GM21447 (cell line): Measurements from ENCODE around the gene EIF3F.
A peak's percentile ranks its signal among the peaks of the same experiment; 100 is the strongest.

ENCODE experiments used
- ATAC-seq: cut with Tn5 transposase; IDR thresholded peaks from one replicate; pipeline ENCODE4 v1.9.1; 2021; ENCODE audit not compliant: unreplicated experiment

Gene EIF3F

GRCh38 chr11:8021920-8022319, 34.8 kb downstream of the EIF3F start:
- ATAC-seq: no peak

DNA sequence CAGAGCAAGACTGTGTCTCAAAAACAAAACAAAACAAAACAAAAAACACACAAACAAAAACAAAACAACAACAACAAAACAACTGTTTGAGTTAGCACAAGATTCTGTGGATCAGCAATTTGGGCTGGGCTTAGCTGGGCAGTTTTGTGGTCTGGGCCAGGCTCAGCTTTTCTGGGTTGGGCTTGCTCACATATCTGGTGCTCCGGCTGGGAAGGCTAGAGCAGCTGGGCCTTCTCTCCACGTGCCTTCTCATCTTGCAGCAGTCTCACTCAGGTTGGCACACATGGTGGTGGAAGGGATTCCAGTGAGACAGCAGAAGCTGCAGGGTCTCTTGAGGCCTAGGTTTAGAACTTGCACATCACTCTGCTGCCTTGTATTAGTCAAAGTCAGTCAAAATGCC, 35.7 kb downstream of the EIF3F start:
- no peak for ATAC-seq

DNA sequence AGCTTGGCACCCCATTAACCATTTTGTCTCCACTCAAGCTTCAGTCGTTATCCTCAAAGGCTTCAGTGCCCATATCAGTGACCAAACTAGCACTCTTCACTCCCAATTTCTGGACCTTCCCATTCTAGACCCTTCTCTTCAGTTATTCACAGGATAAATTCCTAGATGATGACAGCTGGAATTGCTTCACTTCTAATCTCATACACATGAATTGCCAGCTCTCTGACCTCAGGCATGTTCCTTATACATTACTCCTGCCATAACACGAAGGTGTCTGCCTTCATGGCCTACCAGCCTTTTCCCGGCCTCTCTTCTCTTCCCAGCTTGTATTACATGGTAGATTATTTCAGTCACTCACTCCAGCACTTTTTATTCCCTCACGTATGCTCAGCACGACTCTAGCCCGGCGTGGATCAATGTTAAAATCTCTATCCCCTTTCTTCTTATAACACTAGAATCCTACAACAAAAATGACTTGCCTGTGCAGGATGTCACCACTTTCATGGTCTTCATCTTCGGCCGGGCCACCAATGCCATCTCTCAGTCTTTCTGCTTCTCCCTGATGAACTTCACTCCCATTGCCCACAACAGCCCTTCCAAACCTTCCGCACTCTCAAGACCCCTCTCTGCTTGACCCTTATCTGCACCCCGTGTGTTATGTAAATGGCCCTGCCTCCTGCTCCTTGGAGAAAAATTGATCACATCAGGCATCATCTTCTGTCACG, 36.9 kb downstream of the EIF3F start:
- ATAC-seq: no peak

DNA sequence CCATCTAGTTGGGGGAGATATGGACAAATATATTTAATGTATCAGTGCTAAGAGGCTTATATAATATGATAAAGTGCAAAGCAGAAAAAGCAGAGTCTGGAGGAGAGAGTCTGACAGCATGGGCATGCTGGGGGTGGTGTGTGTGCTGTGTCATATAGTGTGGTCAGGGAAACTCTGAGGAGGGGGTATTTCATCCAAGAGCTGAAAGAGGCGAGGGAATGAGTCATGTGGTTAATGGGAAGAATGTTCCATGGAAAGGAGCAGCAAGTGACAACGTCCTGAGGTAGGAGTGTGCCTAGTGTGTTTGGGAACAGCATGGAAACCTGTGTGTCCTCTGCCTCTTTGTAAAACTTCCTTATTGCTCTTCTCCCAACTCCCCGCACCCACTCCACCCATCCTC, 38.0 kb downstream of the EIF3F start:
- ATAC-seq: no peak

DNA sequence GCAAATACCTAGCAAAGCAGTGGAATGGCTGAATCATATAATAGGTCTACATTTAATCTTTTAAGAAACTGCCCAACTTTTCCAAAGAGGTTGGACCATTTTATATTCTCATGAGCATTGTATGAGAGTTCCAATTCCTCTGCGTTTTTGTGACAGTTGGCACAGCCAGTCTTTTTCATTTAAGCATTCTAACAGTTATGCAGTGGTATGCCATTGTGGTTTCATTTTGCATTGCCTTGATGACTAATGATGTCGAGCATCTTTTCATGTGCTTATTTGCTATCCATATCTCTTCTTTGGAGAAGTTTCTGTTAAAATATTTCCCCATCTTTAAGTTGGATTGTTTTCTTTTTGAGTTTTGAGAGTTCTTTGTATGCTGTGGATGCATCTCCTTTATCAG, 38.7 kb downstream of the EIF3F start:
- ATAC-seq: no peak

- ATAC-seq: no peak
Observed at GRCh38 chr11:8026982-8027381, 39.8 kb downstream of the EIF3F start.

DNA sequence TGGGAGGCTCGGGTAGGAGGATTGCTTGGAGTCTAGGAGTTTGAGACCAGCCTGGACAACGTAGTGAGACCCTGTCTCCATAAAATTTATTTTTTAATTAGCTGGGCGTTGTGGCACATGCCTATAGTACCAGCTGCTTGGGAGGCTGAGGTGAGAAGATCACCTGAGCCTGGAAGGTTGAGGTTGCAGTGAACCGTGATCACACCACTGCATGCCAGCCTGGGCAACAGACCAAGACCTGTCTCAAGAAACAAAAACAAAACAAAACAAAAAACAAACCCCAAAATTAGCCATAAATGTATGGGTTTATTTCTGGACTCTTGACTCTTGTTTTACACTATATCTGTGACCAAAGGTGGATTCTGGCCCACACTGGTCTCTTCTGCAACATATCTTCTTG, 41.6 kb downstream of the EIF3F start:
- ATAC-seq: no peak

DNA sequence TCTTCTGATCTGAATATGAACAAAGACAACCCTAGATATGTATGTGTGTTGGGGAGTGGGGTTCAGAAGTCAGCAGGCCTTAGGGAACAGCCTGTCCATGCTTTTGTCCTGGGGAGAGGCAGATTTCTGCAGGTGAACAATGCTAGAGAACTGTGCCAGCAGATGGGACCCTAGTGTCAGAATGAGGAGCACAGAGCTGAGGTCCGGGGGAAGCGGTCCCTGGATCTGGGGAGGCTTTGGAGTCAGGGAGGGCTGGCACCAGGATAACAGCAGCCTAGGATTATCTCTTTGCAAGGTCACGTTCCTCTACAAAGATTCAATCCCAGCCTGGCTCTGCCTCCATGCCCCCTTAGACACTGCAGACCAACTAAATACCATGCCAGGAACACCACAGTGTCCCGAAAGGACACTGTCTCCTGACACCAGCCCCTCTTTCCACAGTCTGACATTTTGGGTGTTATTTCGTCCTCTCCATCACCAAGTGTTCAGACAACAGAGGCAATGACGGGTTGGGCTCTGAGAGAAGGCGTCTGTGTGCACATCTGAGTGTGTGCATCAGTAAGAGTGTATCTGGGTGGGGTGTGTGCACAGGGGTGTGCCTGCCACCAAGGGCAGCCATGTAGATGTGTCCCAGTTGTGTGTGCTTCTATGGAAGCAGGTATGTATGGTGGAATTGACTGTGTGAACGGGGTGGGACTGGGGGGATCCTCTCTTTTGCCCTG, 43.5 kb downstream of the EIF3F start:
- ATAC-seq: no peak

- no peak for ATAC-seq
Observed at GRCh38 chr11:8031248-8032115, 44.3 kb downstream of the EIF3F start.

GRCh38 chr11:8032122-8032521, 45.0 kb downstream of the EIF3F start:
- ATAC-seq: no peak

DNA sequence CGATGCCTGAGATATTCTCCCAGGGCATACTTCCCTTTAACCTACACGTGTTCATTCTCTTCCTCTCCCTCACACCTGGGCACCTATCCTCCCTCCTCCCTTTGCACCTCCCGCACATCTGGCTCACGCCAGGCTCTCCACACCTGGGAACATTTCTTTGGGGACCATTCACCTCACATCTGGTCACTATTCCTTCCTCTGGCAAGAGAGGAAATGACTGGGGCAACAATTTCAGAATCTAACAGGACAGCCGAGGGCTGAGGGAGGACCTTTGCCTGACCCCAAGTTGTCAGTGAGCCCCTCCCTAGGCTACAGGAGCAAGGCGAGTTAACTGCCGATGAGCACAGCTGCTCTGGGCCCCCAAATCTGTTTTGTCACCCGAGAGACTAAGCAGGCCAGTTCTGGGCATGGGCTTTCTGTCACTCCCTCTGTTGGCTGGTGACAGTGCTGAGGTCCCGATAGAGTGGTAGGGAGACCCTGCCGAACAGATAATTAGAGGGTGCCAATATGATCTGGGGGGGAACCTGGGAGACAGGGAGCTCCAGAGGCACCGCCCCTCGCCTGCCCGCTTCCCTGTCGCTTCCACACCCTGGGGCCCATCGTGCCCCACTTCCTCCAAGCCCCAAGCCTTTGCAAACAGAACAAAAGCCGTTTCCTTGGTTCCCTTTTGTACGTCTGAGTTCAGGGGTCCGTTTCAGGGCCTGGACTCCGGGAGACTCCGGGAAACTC, 45.6 kb downstream of the EIF3F start:
- ATAC-seq: no peak

- ATAC-seq: peak; percentile 72
Observed at GRCh38 chr11:8033305-8034105, 46.4 kb downstream of the EIF3F start.

DNA sequence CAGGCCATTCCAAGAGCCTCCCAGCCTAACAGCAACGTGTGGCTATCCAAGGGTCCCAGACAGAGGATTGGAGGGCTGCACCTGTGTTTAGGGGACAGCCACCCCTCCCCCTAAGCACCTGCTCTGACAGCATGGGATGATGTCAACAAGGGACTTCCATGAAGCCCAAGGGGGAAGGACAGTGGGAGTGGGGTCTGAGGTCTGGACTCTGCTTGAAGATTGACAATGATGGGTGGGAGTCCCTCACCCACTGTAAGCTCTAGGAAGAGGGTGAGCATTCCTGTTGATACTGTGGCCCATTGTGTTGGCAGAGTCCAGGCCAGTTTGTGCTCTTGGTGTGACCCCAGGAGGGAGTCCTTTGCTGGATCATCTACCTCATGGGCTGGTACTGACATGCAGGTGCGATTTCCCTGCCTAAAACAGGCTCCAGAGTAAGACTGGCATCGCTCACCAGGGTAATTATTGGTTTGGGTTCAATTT, 47.0 kb downstream of the EIF3F start:
- no peak for ATAC-seq

GRCh38 chr11:8034604-8035190, 47.6 kb downstream of the EIF3F start:
- no peak for ATAC-seq

- no peak for ATAC-seq
Observed at GRCh38 chr11:8035200-8035855, 48.2 kb downstream of the EIF3F start.

DNA sequence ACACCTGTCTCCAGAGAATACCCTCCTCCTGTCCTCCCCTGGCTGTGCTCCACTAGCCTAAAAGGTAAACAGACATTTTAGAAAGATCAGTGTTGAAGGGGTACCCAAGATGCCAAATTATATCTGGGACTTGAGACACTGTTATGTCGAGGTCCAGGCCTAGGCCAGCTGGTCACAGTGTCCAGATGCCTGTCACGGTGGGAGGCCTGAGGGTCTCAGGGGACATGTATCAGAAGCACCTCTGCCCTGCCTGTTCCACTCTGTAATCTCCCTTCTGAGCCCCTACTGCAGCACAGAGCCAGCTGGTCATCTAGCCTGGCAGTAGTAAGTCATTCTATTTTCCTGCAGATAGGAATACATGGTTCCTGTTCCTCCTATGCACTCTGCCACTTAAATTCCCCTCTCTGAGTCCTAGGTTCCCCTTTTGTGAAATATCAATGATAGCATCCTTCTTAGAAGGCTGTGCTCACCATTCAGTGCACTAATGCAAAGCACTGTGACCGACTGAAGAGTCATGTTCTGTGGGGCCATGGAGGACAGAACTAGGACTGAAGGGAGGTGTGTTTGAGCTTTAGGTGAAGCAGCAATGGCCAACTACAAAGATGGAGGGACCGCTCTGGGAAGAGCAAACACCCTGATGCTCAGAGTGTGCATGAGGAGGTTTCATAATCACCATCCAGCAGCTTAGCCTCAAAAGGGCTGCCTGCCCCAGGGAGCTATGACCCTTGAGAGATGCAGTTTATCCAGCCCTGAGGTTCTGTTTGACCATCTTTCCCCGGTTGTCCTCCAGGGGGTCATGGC, 49.1 kb downstream of the EIF3F start:
- no peak for ATAC-seq

DNA sequence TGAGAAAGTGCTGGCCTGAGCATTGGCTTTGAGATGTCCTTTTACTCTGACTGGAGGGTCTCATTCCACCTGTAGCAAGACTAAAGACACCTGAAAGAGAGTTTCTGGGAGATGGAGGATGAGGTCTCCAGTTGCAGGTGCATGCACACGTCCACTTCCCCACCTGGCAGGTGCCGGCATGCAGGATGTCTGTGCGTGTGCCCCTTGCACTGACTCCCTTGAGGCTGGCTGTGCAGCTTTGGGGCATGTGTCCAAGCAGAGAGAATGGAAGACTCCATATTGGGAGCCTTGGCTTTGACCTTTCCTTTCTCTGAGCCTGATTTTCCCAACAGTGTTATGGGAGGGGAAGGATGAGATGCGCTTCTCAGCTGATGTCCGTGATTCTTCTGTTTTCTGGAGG, 49.8 kb downstream of the EIF3F start:
- ATAC-seq: no peak

- no peak for ATAC-seq
Observed at GRCh38 chr11:8038393-8038792, 51.3 kb downstream of the EIF3F start.
